ENCODE results near the gene KCNG2.

Gene KCNG2

DNA sequence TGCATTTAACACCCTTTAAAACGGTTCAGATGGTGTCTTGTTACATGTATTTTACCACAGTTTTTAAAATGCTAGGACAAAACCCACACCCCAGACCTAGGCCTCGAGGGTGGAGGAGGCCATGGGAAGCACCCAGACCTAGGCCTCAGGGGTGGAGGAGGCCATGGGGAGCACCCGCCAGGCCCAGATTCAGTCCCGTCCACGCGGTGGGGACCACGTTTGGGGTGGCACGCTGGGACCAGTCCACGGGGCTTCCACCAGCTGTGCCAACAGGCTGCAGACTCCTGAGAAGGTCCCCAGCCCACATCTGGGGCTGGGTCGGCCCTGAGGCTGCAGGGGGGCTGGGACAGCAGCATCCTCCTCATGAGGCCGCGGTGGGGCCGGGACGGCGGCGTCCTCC lies 90.3 kb downstream of the KCNG2 start:
- no CpG with 5 or more reads among the region's 16 CpGs for WGBS (ENCODE audit: extremely low coverage, insufficient coverage, low lambda C conversion rate)

DNA sequence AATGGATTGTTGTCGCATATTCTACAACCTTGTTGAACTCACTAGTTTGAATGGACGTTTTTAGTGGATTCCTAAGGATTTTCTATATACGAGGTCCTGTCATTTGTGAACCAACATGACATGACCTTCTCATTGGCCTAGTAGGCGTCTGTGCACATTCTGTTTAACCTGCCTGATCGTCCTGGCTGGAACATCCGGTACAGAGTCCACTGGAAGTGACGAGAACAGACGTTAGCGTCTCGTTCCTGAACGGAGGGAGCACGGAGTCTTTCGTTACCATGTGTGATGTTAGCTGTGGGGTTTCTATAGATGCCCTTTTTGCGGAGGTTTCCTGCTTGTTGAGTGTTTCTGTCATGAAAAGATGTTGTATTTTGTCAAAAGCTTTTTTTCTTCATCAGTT lies 91.8 kb downstream of the KCNG2 start:
- no peak overlapping the region for H3K23ac ChIP-seq (ENCODE audit: low read length)
- no peak overlapping the region for H3K18ac ChIP-seq (ENCODE audit: low read length)
- no peak overlapping the region for H4K8ac ChIP-seq (ENCODE audit: low read depth, low read length)
- H3K9ac ChIP-seq (ENCODE audit: low read length): no peak overlapping the region
- no peaks in the 10 kb centered on the region for H3K79me2 ChIP-seq (ENCODE audit: control insufficient read depth, insufficient read depth, low read length)
- H3K79me1 ChIP-seq (ENCODE audit: low read length): no peaks in the 10 kb centered on the region
- WGBS (ENCODE audit: extremely low coverage, insufficient coverage, low lambda C conversion rate): no CpG with 5 or more reads among the region's 14 CpGs
- H3K4me2 ChIP-seq (ENCODE audit: low read length): no peak overlapping the region
- H3K4ac ChIP-seq (ENCODE audit: low read depth, low read length): no peak overlapping the region
- no peaks in the 10 kb centered on the region for H3K4me1 ChIP-seq (ENCODE audit: control insufficient read depth, low read depth, low read length)
- no peak for DNase-seq
- no peak overlapping the region for H2BK5ac ChIP-seq (ENCODE audit: low read length)
- H3K56ac ChIP-seq (ENCODE audit: low read length): no peak overlapping the region
- no peak overlapping the region for H2AK5ac ChIP-seq (ENCODE audit: low read length)
- no peak overlapping the region for H3K27ac ChIP-seq (ENCODE audit: low read depth, low read length)
- no peak overlapping the region for H4K5ac ChIP-seq (ENCODE audit: low read length)
- H3K27me3 ChIP-seq (ENCODE audit: insufficient read depth, low read length, poor library complexity): no peaks in the 10 kb centered on the region
- H2BK120ac ChIP-seq (ENCODE audit: low read depth, low read length): no peak overlapping the region
- H3K4me3 ChIP-seq (ENCODE audit: low read length): no peak overlapping the region
- H3K36me3 ChIP-seq (ENCODE audit: control insufficient read depth, insufficient read depth, low read length): no peaks in the 10 kb centered on the region
- no peak overlapping the region for H2BK15ac ChIP-seq (replicated peaks; ENCODE audit: low read depth)

More for the DNA sequence above, 90.3 kb downstream of the KCNG2 start:
- H3K79me2 ChIP-seq (ENCODE audit: control insufficient read depth, insufficient read depth, low read length): no peaks in the 10 kb centered on the region
- no peak overlapping the region for H3K4me3 ChIP-seq (ENCODE audit: low read length)
- no peaks in the 10 kb centered on the region for H3K4me1 ChIP-seq (ENCODE audit: control insufficient read depth, low read depth, low read length)
- H3K36me3 ChIP-seq (ENCODE audit: control insufficient read depth, insufficient read depth, low read length): no peaks in the 10 kb centered on the region
- no peak overlapping the region for H3K4me2 ChIP-seq (ENCODE audit: low read length)
- no peak overlapping the region for H3K4ac ChIP-seq (ENCODE audit: low read depth, low read length)
- no peak overlapping the region for H4K5ac ChIP-seq (ENCODE audit: low read length)
- H3K23ac ChIP-seq (ENCODE audit: low read length): no peak overlapping the region
- no peak overlapping the region for H4K8ac ChIP-seq (ENCODE audit: low read depth, low read length)
- H3K27ac ChIP-seq (ENCODE audit: low read depth, low read length): no peak overlapping the region
- no peak overlapping the region for H2BK120ac ChIP-seq (ENCODE audit: low read depth, low read length)
- DNase-seq: no peak
- H3K9ac ChIP-seq (ENCODE audit: low read length): no peak overlapping the region
- no peak overlapping the region for H3K18ac ChIP-seq (ENCODE audit: low read length)
- no peak overlapping the region for H2AK5ac ChIP-seq (ENCODE audit: low read length)
- no peaks in the 10 kb centered on the region for H3K27me3 ChIP-seq (ENCODE audit: insufficient read depth, low read length, poor library complexity)
- no peak overlapping the region for H2BK5ac ChIP-seq (ENCODE audit: low read length)
- no peaks in the 10 kb centered on the region for H3K79me1 ChIP-seq (ENCODE audit: low read length)
- no peak overlapping the region for H3K56ac ChIP-seq (ENCODE audit: low read length)
- H2BK15ac ChIP-seq (replicated peaks; ENCODE audit: low read depth): no peak overlapping the region

GRCh38 chr18:79890674-79891073 lies 92.9 kb downstream of the KCNG2 start:
- Histone ChIP-seq H3K18ac (ENCODE audit: low read length) (no peak overlapping the region), H2AK5ac (ENCODE audit: low read length) (no peak overlapping the region), H3K23ac (ENCODE audit: low read length) (no peak overlapping the region), H3K79me1 (ENCODE audit: low read length) (no peaks in the 10 kb centered on the region), H4K8ac (ENCODE audit: low read depth, low read length) (no peak overlapping the region), H3K36me3 (ENCODE audit: control insufficient read depth, insufficient read depth, low read length) (no peaks in the 10 kb centered on the region), H3K56ac (ENCODE audit: low read length) (no peak overlapping the region), H2BK5ac (ENCODE audit: low read length) (no peak overlapping the region), H3K9ac (ENCODE audit: low read length) (no peak overlapping the region), H3K4me3 (ENCODE audit: low read length) (no peak overlapping the region), H3K4ac (ENCODE audit: low read depth, low read length) (no peak overlapping the region), H2BK120ac (ENCODE audit: low read depth, low read length) (no peak overlapping the region), H3K27ac (ENCODE audit: low read depth, low read length) (no peak overlapping the region), H3K4me2 (ENCODE audit: low read length) (no peak overlapping the region), H3K27me3 (ENCODE audit: insufficient read depth, low read length, poor library complexity) (no peaks in the 10 kb centered on the region), H3K4me1 (ENCODE audit: control insufficient read depth, low read depth, low read length) (no peaks in the 10 kb centered on the region), H2BK15ac (replicated peaks; ENCODE audit: low read depth) (no peak overlapping the region), H3K79me2 (ENCODE audit: control insufficient read depth, insufficient read depth, low read length) (no peaks in the 10 kb centered on the region), H4K5ac (ENCODE audit: low read length) (no peak overlapping the region)
- WGBS (ENCODE audit: extremely low coverage, insufficient coverage, low lambda C conversion rate): no CpG with 5 or more reads among the region's 5 CpGs
- DNase-seq: no peak

DNA sequence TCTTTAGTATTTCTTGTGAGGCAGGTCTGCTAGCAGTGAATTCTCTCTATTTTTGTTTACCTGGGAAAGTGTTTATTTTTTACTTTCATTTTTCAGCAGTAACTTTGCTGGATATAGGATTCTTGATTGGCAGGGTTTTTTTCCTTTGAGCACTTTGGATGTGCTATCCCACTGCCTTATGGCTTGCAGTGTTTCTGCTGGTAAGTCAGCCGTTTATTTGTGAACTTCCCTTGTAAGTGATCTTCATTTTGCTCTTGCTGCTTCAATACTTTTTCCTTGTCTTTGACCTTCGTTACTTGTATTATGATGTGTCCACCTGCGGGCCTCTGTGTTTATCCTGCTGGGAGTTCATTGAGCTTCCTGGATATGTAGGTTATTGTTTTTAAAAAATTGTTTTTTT lies 99.0 kb downstream of the KCNG2 start:
- DNase-seq: no peak

DNA sequence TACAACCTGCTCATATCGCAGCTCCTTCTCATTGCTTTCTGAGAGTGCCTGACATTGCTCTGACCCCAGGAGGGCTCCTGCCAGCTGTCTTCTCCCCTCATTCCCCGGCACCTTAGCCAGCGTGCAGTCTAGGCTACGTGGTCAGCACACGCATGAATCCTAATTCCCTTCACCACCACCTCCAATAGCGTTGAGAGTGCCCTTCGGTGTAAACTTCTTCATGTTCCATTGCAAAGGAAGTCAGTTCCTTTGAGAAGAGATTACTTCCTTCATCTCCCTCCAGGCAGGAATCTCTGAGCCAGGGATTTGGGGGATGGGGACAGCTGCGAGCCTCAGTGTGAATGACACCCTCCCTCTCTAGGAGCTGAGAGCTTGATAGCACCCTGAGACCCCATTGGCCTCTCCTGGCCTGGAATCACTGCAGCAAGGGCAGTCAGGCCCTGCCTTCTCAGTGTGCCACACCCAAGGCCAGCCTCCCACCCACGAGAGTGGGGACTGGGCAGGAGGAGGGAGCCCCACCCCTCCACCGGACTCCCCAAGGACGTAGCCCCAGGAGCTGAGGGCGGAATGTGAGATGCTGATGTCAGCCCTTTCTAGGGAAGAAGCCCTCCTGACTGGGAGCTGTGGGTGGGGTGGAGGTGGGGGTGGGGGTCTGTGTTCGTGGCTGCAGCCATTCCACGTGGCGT lies 100.3 kb downstream of the KCNG2 start:
- Histone ChIP-seq H3K36me3 (ENCODE audit: control insufficient read depth, insufficient read depth, low read length) (no peaks in the 10 kb centered on the region), H3K56ac (ENCODE audit: low read length) (no peak overlapping the region), H3K4me3 (ENCODE audit: low read length) (no peak overlapping the region), H4K8ac (ENCODE audit: low read depth, low read length) (no peak overlapping the region), H3K79me2 (ENCODE audit: control insufficient read depth, insufficient read depth, low read length) (no peaks in the 10 kb centered on the region), H3K4me2 (ENCODE audit: low read length) (no peak overlapping the region), H3K23ac (ENCODE audit: low read length) (no peak overlapping the region), H3K4me1 (ENCODE audit: control insufficient read depth, low read depth, low read length) (no peaks in the 10 kb centered on the region), H3K27me3 (ENCODE audit: insufficient read depth, low read length, poor library complexity) (no peaks in the 10 kb centered on the region), H3K4ac (ENCODE audit: low read depth, low read length) (no peak overlapping the region), H3K79me1 (ENCODE audit: low read length) (no peaks in the 10 kb centered on the region), H2BK5ac (ENCODE audit: low read length) (no peak overlapping the region), H3K27ac (ENCODE audit: low read depth, low read length) (no peak overlapping the region), H3K18ac (ENCODE audit: low read length) (no peak overlapping the region), H3K9ac (ENCODE audit: low read length) (no peak overlapping the region), H2BK15ac (replicated peaks; ENCODE audit: low read depth) (no peak overlapping the region), H2BK120ac (ENCODE audit: low read depth, low read length) (no peak overlapping the region), H4K5ac (ENCODE audit: low read length) (no peak overlapping the region), H2AK5ac (ENCODE audit: low read length) (no peak overlapping the region)
- DNase-seq: no peak
- WGBS (ENCODE audit: extremely low coverage, insufficient coverage, low lambda C conversion rate): no CpG with 5 or more reads among the region's 15 CpGs

More for the DNA sequence above, 99.0 kb downstream of the KCNG2 start:
- H3K79me2 ChIP-seq (ENCODE audit: control insufficient read depth, insufficient read depth, low read length): no peaks in the 10 kb centered on the region
- H4K8ac ChIP-seq (ENCODE audit: low read depth, low read length): no peak overlapping the region
- H3K18ac ChIP-seq (ENCODE audit: low read length): no peak overlapping the region
- H2BK15ac ChIP-seq (replicated peaks; ENCODE audit: low read depth): no peak overlapping the region
- no peaks in the 10 kb centered on the region for H3K4me1 ChIP-seq (ENCODE audit: control insufficient read depth, low read depth, low read length)
- H3K27me3 ChIP-seq (ENCODE audit: insufficient read depth, low read length, poor library complexity): no peaks in the 10 kb centered on the region
- no peak overlapping the region for H2AK5ac ChIP-seq (ENCODE audit: low read length)
- H3K4me3 ChIP-seq (ENCODE audit: low read length): no peak overlapping the region
- H3K23ac ChIP-seq (ENCODE audit: low read length): no peak overlapping the region
- H3K36me3 ChIP-seq (ENCODE audit: control insufficient read depth, insufficient read depth, low read length): no peaks in the 10 kb centered on the region
- H3K9ac ChIP-seq (ENCODE audit: low read length): no peak overlapping the region
- H4K5ac ChIP-seq (ENCODE audit: low read length): no peak overlapping the region
- H3K27ac ChIP-seq (ENCODE audit: low read depth, low read length): no peak overlapping the region
- WGBS (ENCODE audit: extremely low coverage, insufficient coverage, low lambda C conversion rate): no CpG with 5 or more reads among the region's 3 CpGs
- H2BK5ac ChIP-seq (ENCODE audit: low read length): no peak overlapping the region
- H3K56ac ChIP-seq (ENCODE audit: low read length): no peak overlapping the region
- no peak overlapping the region for H3K4ac ChIP-seq (ENCODE audit: low read depth, low read length)
- no peaks in the 10 kb centered on the region for H3K79me1 ChIP-seq (ENCODE audit: low read length)
- no peak overlapping the region for H3K4me2 ChIP-seq (ENCODE audit: low read length)
- no peak overlapping the region for H2BK120ac ChIP-seq (ENCODE audit: low read depth, low read length)

Data from mesendoderm (in vitro differentiated cells).